ENCODE data around the gene PPP1R13B. TPM values are rescaled to one million over a fixed set of nuclear protein-coding genes. Genes with fewer than 3 reads are reported as not detected.
"Not testable (repeated sequence)": the region's sequence is repeated elsewhere in the genome, so short reads cannot be mapped to it uniquely, and the experiment has no call there.

The PPP1R13B gene
- total RNA-seq, 1 experiment from 2014 or later: 26.5 TPM

DNA sequence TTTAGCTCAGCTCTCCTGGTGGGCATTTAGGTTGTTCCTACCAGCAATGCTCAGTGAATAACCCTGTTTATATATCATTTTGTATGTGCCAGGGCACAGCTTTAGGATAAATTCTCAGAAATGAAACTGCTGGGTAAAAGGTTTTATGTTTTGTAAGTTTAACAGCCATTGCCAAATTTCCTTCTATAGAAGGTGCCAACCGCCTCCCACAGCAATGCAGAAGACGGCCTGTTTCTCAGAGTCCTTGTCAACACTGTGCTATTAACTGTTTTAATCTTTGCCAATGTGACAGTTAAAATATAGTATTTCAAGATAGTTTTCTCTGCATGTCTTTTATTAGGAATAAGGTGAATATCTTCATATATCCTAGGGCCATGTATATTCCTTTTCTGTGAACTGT, 65.0 kb downstream of the PPP1R13B start:
- Histone ChIP-seq H3F3A (ENCODE audit: insufficient read depth, low read depth) (no peaks in the 10 kb centered on the region; the same call in 1 of the 2 replicates), H3K4me2 (no peak overlapping the region), H3K4me3 (no peak overlapping the region), H2AFZ (no peak overlapping the region), H3K27ac (no peak overlapping the region), H3K9me2 (ENCODE audit: insufficient read depth) (no peaks in the 10 kb centered on the region), H3K9me3 (ENCODE audit: insufficient read depth, low read depth) (no peaks in the 10 kb centered on the region), H3K79me2 (ENCODE audit: low read depth) (no peaks in the 10 kb centered on the region), H4K20me1 (ENCODE audit: insufficient read depth) (no peaks in the 10 kb centered on the region), H3K36me3 (ENCODE audit: low read depth) (no peaks in the 10 kb centered on the region), H3K27me3 (ENCODE audit: insufficient read depth, low read depth) (no peaks in the 10 kb centered on the region), H3K4me1 (replicated peaks; ENCODE audit: insufficient read depth) (no peaks in the 10 kb centered on the region)
- POLR2A ChIA-PET (ENCODE audit: unreplicated experiment): no interaction called here
- CTCF ChIA-PET: no interaction called here
- intact Hi-C loops (cut with micrococcal nuclease; ENCODE audit: unreplicated experiment): no loop called here
- no TSS peak for BruUV-seq (replicated peaks)
- TF ChIP-seq EZH2 (IDR thresholded peaks at IDR 0.05; ENCODE audit: low read depth): no peak
- TF ChIP-seq, protein P1, sequence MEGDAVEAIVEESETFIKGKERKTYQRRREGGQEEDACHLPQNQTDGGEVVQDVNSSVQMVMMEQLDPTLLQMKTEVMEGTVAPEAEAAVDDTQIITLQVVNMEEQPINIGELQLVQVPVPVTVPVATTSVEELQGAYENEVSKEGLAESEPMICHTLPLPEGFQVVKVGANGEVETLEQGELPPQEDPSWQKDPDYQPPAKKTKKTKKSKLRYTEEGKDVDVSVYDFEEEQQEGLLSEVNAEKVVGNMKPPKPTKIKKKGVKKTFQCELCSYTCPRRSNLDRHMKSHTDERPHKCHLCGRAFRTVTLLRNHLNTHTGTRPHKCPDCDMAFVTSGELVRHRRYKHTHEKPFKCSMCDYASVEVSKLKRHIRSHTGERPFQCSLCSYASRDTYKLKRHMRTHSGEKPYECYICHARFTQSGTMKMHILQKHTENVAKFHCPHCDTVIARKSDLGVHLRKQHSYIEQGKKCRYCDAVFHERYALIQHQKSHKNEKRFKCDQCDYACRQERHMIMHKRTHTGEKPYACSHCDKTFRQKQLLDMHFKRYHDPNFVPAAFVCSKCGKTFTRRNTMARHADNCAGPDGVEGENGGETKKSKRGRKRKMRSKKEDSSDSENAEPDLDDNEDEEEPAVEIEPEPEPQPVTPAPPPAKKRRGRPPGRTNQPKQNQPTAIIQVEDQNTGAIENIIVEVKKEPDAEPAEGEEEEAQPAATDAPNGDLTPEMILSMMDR (conservative IDR thresholded peaks at IDR 0.05): no peak
- no peak for DNase-seq

DNA sequence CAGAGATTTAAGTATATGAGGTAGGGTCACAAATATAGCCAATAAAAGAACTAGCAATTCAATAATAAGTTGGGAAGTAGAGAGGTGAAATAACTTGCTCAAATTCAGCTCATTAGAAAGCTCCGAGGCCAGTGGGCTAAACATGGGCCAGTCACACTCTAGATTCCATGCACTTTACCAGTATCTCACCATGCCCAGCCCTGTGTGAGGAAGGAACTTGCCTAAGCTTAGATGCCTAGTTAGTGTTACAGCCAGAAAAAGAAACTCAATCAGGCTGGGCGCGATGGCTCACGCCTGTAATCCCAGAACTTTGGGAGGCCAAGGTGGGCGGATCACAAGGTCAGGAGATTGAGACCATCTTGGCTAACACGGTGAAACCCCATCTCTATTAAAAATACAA, 71.1 kb downstream of the PPP1R13B start:
- H3K4me2 ChIP-seq; H3K4me3 ChIP-seq; POLR2A ChIA-PET (ENCODE audit: unreplicated experiment); H3K4me1 ChIP-seq (replicated peaks; ENCODE audit: insufficient read depth); H3K36me3 ChIP-seq (ENCODE audit: low read depth); H3F3A ChIP-seq (ENCODE audit: insufficient read depth, low read depth); BruUV-seq (replicated peaks); H2AFZ ChIP-seq; H3K27me3 ChIP-seq (ENCODE audit: insufficient read depth, low read depth); H3K27ac ChIP-seq; H3K9me2 ChIP-seq (ENCODE audit: insufficient read depth); H3K79me2 ChIP-seq (ENCODE audit: low read depth); H4K20me1 ChIP-seq (ENCODE audit: insufficient read depth); DNase-seq; H3K9me3 ChIP-seq (ENCODE audit: insufficient read depth, low read depth); intact Hi-C loops (cut with micrococcal nuclease; ENCODE audit: unreplicated experiment); CTCF ChIA-PET: not testable (repeated sequence)

DNA sequence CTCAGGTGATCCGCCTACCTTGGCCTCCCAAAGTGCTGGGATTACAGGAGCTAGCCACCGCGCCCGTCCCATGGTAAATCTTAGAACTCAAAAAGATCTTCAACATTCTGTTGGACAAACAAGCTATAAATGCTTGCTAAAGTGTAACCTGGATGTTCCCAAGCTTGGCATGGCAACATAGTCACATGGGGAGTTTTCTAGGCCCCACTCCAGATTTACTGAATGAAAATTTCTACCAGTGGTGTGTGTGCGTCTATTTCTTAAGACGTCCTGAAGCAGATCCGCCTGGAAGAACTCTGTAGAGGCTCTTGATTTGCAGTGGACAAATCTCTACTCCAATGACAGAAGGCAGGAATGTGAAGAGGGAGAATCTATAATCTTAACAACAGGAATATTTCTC, 71.9 kb downstream of the PPP1R13B start:
- Histone ChIP-seq H3K79me2 (ENCODE audit: low read depth) (no peaks in the 10 kb centered on the region), H4K20me1 (ENCODE audit: insufficient read depth) (no peaks in the 10 kb centered on the region), H3F3A (ENCODE audit: insufficient read depth, low read depth) (no peaks in the 10 kb centered on the region; the same call in 1 of the 2 replicates), H3K9me3 (ENCODE audit: insufficient read depth, low read depth) (no peaks in the 10 kb centered on the region), H3K36me3 (ENCODE audit: low read depth) (no peaks in the 10 kb centered on the region), H3K4me3 (no peak overlapping the region), H3K9me2 (ENCODE audit: insufficient read depth) (peaks cover 4% of the 10 kb centered on the region; the same call in 1 of the 2 replicates), H2AFZ (no peak overlapping the region), H3K27me3 (ENCODE audit: insufficient read depth, low read depth) (no peaks in the 10 kb centered on the region), H3K4me2 (no peak overlapping the region), H3K27ac (no peak overlapping the region), H3K4me1 (replicated peaks; ENCODE audit: insufficient read depth) (no peaks in the 10 kb centered on the region)
- POLR2A ChIA-PET (ENCODE audit: unreplicated experiment): no interaction called here
- intact Hi-C loops (cut with micrococcal nuclease; ENCODE audit: unreplicated experiment): no loop called here
- DNase-seq: no peak
- CTCF ChIA-PET: interaction anchor here (0.6 kb wide), 1 partner anchor 168 kb away, joined by 14 read pairs; no protein-coding TSS in a partner anchor
- no peak for TF ChIP-seq EZH2 (IDR thresholded peaks at IDR 0.05; ENCODE audit: low read depth)
- TF ChIP-seq, protein P1 (conservative IDR thresholded peaks at IDR 0.05): no peak
- no TSS peak for BruUV-seq (replicated peaks)

DNA sequence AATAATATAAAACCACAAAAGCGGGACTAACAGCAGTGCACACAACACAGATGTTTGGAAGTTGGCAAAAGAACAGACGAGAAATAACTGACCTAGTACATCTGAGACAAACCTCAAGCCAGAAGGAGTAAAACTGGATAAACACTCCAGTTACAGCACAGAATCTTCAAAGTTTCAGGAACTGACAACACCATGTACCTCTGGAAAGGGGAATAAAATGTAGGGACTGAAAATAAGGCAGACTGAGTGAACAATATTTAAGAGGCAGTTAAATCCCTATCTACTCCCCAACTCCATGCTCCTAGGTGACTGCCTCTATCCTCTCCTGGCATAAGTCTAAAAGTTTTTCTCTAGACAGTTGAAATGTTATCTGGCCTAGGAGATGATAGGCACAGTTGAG, 73.9 kb downstream of the PPP1R13B start:
- Histone ChIP-seq H2AFZ (no peak overlapping the region), H3K4me2 (no peak overlapping the region), H3K36me3 (ENCODE audit: low read depth) (no peaks in the 10 kb centered on the region), H3K27ac (no peak overlapping the region), H3K27me3 (ENCODE audit: insufficient read depth, low read depth) (no peaks in the 10 kb centered on the region), H3K9me2 (ENCODE audit: insufficient read depth) (peaks cover 4% of the 10 kb centered on the region; the same call in 1 of the 2 replicates), H3K4me1 (replicated peaks; ENCODE audit: insufficient read depth) (no peaks in the 10 kb centered on the region), H3F3A (ENCODE audit: insufficient read depth, low read depth) (no peaks in the 10 kb centered on the region), H4K20me1 (ENCODE audit: insufficient read depth) (no peaks in the 10 kb centered on the region), H3K4me3 (no peak overlapping the region), H3K79me2 (ENCODE audit: low read depth) (no peaks in the 10 kb centered on the region), H3K9me3 (ENCODE audit: insufficient read depth, low read depth) (no peaks in the 10 kb centered on the region)
- BruUV-seq (replicated peaks): no TSS peak
- CTCF ChIA-PET: interaction anchor here (0.6 kb wide), 1 partner anchor 212 kb away, joined by 3 read pairs; no protein-coding TSS in a partner anchor
- no peak for TF ChIP-seq EZH2 (IDR thresholded peaks at IDR 0.05; ENCODE audit: low read depth)
- TF ChIP-seq, protein P1 (conservative IDR thresholded peaks at IDR 0.05): no peak
- DNase-seq: no peak
- POLR2A ChIA-PET (ENCODE audit: unreplicated experiment): interaction anchor here (0.8 kb wide), 1 partner anchor 316 kb away, joined by 3 read pairs; no protein-coding TSS in a partner anchor
- intact Hi-C loops (cut with micrococcal nuclease; ENCODE audit: unreplicated experiment): no loop called here

Data from PC-9 (cell line).